ENCODE results near the gene CD44. TPM values are rescaled to one million over a fixed set of nuclear protein-coding genes. Genes with fewer than 3 reads are reported as not detected.

CD44 gene
- total RNA-seq, 1 donor from 2014 or later = 548 TPM

- DNase-seq (no peak), ATAC-seq (no peak)
- no peak for TF ChIP-seq CTCF (IDR thresholded peaks at IDR 0.05)
- Histone ChIP-seq H3K27ac (no peak overlapping the region), H3K9me3 (no peaks in the 10 kb centered on the region), H3K36me3 (peaks cover 9% of the 10 kb centered on the region), H3K27me3 (no peaks in the 10 kb centered on the region), H3K4me3 (no peak overlapping the region), H3K4me1 (peaks cover 49% of the 10 kb centered on the region)
- intact Hi-C loops (cut with DNase I) = no loop called here
Observed at GRCh38 chr11:35155677-35156076, 16.7 kb downstream of the CD44 start.

- Histone ChIP-seq H3K9me3 (no peaks in the 10 kb centered on the region), H3K27ac (peak overlapping the region; percentile 68), H3K27me3 (no peaks in the 10 kb centered on the region), H3K36me3 (peaks cover 7% of the 10 kb centered on the region), H3K4me3 (no peak overlapping the region), H3K4me1 (peaks cover 62% of the 10 kb centered on the region)
- no peak for DNase-seq
- no peak for TF ChIP-seq CTCF (IDR thresholded peaks at IDR 0.05)
- ATAC-seq = peak; percentile 27
- intact Hi-C loops (cut with DNase I) = no loop called here
Observed at GRCh38 chr11:35157814-35158700, 19.1 kb downstream of the CD44 start.

- TF ChIP-seq CTCF (IDR thresholded peaks at IDR 0.05) = no peak
- DNase-seq (no peak), ATAC-seq (peak; percentile 66)
- no peaks in the 10 kb centered on the region for H3K9me3 ChIP-seq
- H3K27me3 ChIP-seq = no peaks in the 10 kb centered on the region
- intact Hi-C loops (cut with DNase I) = no loop called here
- H3K4me1 ChIP-seq = peaks cover 70% of the 10 kb centered on the region
- H3K27ac ChIP-seq = peak overlapping the region; percentile 68
- no peak overlapping the region for H3K4me3 ChIP-seq
- H3K36me3 ChIP-seq = no peaks in the 10 kb centered on the region
Observed at GRCh38 chr11:35158701-35159510, 19.9 kb downstream of the CD44 start.

GRCh38 chr11:35160246-35160824 is 21.4 kb downstream of the CD44 start:
- no peaks in the 10 kb centered on the region for H3K27me3 ChIP-seq
- intact Hi-C loops (cut with DNase I) = no loop called here
- peaks cover 85% of the 10 kb centered on the region for H3K4me1 ChIP-seq
- H3K4me3 ChIP-seq = no peak overlapping the region
- H3K36me3 ChIP-seq = no peaks in the 10 kb centered on the region
- no peak for TF ChIP-seq CTCF (IDR thresholded peaks at IDR 0.05)
- DNase-seq = no peak
- no peaks in the 10 kb centered on the region for H3K9me3 ChIP-seq
- ATAC-seq = no peak
- peak overlapping the region; percentile 68 for H3K27ac ChIP-seq

- H3K4me1 ChIP-seq = peaks cover 92% of the 10 kb centered on the region
- H3K27ac ChIP-seq = peak overlapping the region; percentile 68
- DNase-seq (no peak), ATAC-seq (no peak)
- H3K27me3 ChIP-seq = no peaks in the 10 kb centered on the region
- H3K4me3 ChIP-seq = no peak overlapping the region
- H3K9me3 ChIP-seq = no peaks in the 10 kb centered on the region
- no peaks in the 10 kb centered on the region for H3K36me3 ChIP-seq
- intact Hi-C loops (cut with DNase I) = no loop called here
- TF ChIP-seq CTCF (IDR thresholded peaks at IDR 0.05) = no peak
Observed at GRCh38 chr11:35160902-35161597, 22.1 kb downstream of the CD44 start.

All from upper lobe of right lung (tissue), 1 donor.